ENCODE data around the gene ISG20. TPM values are rescaled to one million over a fixed set of nuclear protein-coding genes. Genes with fewer than 3 reads are reported as not detected.

ISG20 gene
- polyA plus RNA-seq, 2 of the 4 experiments (the other 2 are of a cell fraction) = 7.2 to 47.4 TPM

DNA sequence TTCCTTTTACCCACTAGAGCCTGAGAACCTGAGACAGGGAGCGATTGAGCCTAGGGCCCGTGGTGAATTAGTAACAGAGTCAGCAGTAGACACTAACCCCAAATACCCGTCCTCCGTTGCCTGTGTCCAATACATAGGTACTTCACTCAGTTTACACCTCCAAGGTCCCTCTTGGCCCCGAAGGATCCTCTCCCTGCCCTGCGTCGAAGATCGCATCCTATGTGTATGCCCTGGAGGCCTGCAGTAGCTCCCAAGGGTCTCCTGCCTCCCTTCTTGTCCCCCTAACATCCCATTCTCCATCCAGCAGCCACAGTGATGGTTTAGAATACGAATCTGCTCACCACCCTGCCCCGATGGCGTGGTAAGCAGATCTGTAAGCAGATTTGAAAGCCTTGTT lies 67.0 kb downstream of the ISG20 start:
- TF ChIP-seq HOXB13 (CRISPR knock-in tag; IDR thresholded peaks at IDR 0.05; ENCODE audit: low read depth) = no peak
- no peak for TF ChIP-seq NPAS2 (CRISPR knock-in tag; IDR thresholded peaks at IDR 0.05; ENCODE audit: borderline replicate concordance)
- no peak for TF ChIP-seq BCL3 (IDR thresholded peaks at IDR 0.05)
- TF ChIP-seq, protein P1, sequence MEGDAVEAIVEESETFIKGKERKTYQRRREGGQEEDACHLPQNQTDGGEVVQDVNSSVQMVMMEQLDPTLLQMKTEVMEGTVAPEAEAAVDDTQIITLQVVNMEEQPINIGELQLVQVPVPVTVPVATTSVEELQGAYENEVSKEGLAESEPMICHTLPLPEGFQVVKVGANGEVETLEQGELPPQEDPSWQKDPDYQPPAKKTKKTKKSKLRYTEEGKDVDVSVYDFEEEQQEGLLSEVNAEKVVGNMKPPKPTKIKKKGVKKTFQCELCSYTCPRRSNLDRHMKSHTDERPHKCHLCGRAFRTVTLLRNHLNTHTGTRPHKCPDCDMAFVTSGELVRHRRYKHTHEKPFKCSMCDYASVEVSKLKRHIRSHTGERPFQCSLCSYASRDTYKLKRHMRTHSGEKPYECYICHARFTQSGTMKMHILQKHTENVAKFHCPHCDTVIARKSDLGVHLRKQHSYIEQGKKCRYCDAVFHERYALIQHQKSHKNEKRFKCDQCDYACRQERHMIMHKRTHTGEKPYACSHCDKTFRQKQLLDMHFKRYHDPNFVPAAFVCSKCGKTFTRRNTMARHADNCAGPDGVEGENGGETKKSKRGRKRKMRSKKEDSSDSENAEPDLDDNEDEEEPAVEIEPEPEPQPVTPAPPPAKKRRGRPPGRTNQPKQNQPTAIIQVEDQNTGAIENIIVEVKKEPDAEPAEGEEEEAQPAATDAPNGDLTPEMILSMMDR (IDR thresholded peaks at IDR 0.05) = no peak
- TF ChIP-seq POLR2A (IDR thresholded peaks at IDR 0.05; ENCODE audit: low read length) = no peak
- no peak for TF ChIP-seq JUNB (IDR thresholded peaks at IDR 0.05)
- TF ChIP-seq TP53 (CRISPR knock-in tag; IDR thresholded peaks at IDR 0.05) = no peak
- no peak for TF ChIP-seq MYC (IDR thresholded peaks at IDR 0.05; ENCODE audit: borderline replicate concordance, low read length)
- TF ChIP-seq CBX2 (IDR thresholded peaks at IDR 0.05; ENCODE audit: borderline replicate concordance, low read depth) = no peak
- TF ChIP-seq SMC3 (IDR thresholded peaks at IDR 0.05) = no peak
- TF ChIP-seq RFX5 (IDR thresholded peaks at IDR 0.05) = no peak
- TF ChIP-seq CHD4 (IDR thresholded peaks at IDR 0.05; ENCODE audit: borderline replicate concordance) = no peak
- TF ChIP-seq MAFK (IDR thresholded peaks at IDR 0.05; ENCODE audit: partially characterized antibody) = no peak
- no peak for TF ChIP-seq BHLHE40 (IDR thresholded peaks at IDR 0.05; ENCODE audit: low read depth, low read length)
- TF ChIP-seq RNF2 (IDR thresholded peaks at IDR 0.05; ENCODE audit: borderline replicate concordance, low read depth) = no peak
- no peak for TF ChIP-seq EHMT2 (IDR thresholded peaks at IDR 0.05; ENCODE audit: low read depth)
- TF ChIP-seq ESRRA (IDR thresholded peaks at IDR 0.05; ENCODE audit: borderline replicate concordance, low read length) = no peak
- no peak for TF ChIP-seq CHD2 (IDR thresholded peaks at IDR 0.05; ENCODE audit: low read length, partially characterized antibody)
- TF ChIP-seq, protein P2, sequence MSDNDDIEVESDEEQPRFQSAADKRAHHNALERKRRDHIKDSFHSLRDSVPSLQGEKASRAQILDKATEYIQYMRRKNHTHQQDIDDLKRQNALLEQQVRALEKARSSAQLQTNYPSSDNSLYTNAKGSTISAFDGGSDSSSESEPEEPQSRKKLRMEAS (IDR thresholded peaks at IDR 0.05) = no peak
- TF ChIP-seq PHF8 (IDR thresholded peaks at IDR 0.05; ENCODE audit: borderline replicate concordance, low read depth) = no peak
- no peak; a peak in 2 of 6 replicates for ATAC-seq
- Histone ChIP-seq H3K4me2 (peak overlapping the region; percentile 71), H3K9me3 (no peaks in the 10 kb centered on the region), H3K4me1 (no peaks in the 10 kb centered on the region), H3K27ac (peak overlapping the region in 1 of 2 experiments; percentile 61; a peak in 3 of 6 replicates), H3K4me3 (peak overlapping the region; percentile 36; the same call in 1 of the 3 replicates)
- FAIRE-seq = no peak
- WGBS (ENCODE audit: missing lambda C conversion rate) = 78% methylated on average over 11 of the region's 11 CpGs
- no peak for DNase-seq (ENCODE audit: low read depth in 1 of 2, low spot score in 1 of 2)
- ChIA-PET POLR2A (no interaction called here), CTCF (interaction anchor here (1.0 kb wide), 1 partner anchor 18 kb away, joined by 3 read pairs; no protein-coding TSS in a partner anchor)

Small RNA genes lying within 50 kb of the gene (small RNA-seq; reads per million reads assigned to genes)
- 0 to 2.0 (median 0) reads per million in 6 experiments for gene MIR1179
- 0.58 to 108 (median 9.8) reads per million in 6 experiments for gene MIR7-2

Other genes starting within 250 kb of the ISG20 start
- 66.9 and 76.1 TPM in 2 replicates for gene MRPL46, start 171.6 kb upstream of the ISG20 start, polyA plus RNA-seq (2011; rRNA removed)
- 54.9 to 61.1 TPM (median 57.7 TPM) in 3 replicates for gene MRPL46, start 171.6 kb upstream of the ISG20 start, polyA plus RNA-seq (2017; fragmentation: RNase III; extraction: RNeasy Plus Mini Kit Qiagen cat#74134 plus additional on column Dnase treatment)
- 99.0 and 102 TPM in 2 replicates for gene MRPS11, start 171.3 kb upstream of the ISG20 start, polyA plus RNA-seq (2011; rRNA removed)
- 122 to 129 TPM (median 123 TPM) in 3 replicates for gene MRPS11, start 171.3 kb upstream of the ISG20 start, polyA plus RNA-seq (2017; fragmentation: RNase III; extraction: RNeasy Plus Mini Kit Qiagen cat#74134 plus additional on column Dnase treatment)
- gene DET1, start 92.3 kb upstream of the ISG20 start, polyA plus RNA-seq (2011; rRNA removed) = 12.4 and 15.6 TPM in 2 replicates
- gene DET1, start 92.3 kb upstream of the ISG20 start, polyA plus RNA-seq (2017; fragmentation: RNase III; extraction: RNeasy Plus Mini Kit Qiagen cat#74134 plus additional on column Dnase treatment) = 3.9 to 5.2 TPM (median 4.9 TPM) in 3 replicates
- 74.9 and 81.7 TPM in 2 replicates for gene AEN, start 17.7 kb upstream of the ISG20 start, polyA plus RNA-seq (2011; rRNA removed)
- 57.2 to 65.5 TPM (median 62.9 TPM) in 3 replicates for gene AEN, start 17.7 kb upstream of the ISG20 start, polyA plus RNA-seq (2017; fragmentation: RNase III; extraction: RNeasy Plus Mini Kit Qiagen cat#74134 plus additional on column Dnase treatment)
- not detected in 2 replicates for gene ACAN, start 164.4 kb downstream of the ISG20 start, polyA plus RNA-seq (2011; rRNA removed)
- 0.01 to 0.05 TPM in 2 of 3 replicates, not detected in the other for gene ACAN, start 164.4 kb downstream of the ISG20 start, polyA plus RNA-seq (2017; fragmentation: RNase III; extraction: RNeasy Plus Mini Kit Qiagen cat#74134 plus additional on column Dnase treatment)

Measured in A549 (cell line).